GF-D8 (cell line): ENCODE measurements around the gene MS4A18.
"Not testable (repeated sequence)": the region's sequence is repeated elsewhere in the genome, so short reads cannot be mapped to it uniquely, and the experiment has no call there.

Experiments used
- DNase-seq: peaks from one replicate; lab custom pipeline; 2025; lab: John Stamatoyannopoulos, UW

MS4A18 gene

GRCh38 chr11:60739114-60739513 is 14.6 kb downstream of the MS4A18 start:
- no peak for DNase-seq

GRCh38 chr11:60740573-60740972 is 16.1 kb downstream of the MS4A18 start:
- no peak for DNase-seq

- no peak for DNase-seq
Observed at GRCh38 chr11:60741421-60741820, 16.9 kb downstream of the MS4A18 start.

GRCh38 chr11:60743058-60743457 is 18.5 kb downstream of the MS4A18 start:
- no peak for DNase-seq

- DNase-seq: no peak
Observed at GRCh38 chr11:60744114-60744513, 19.6 kb downstream of the MS4A18 start.

- no peak for DNase-seq
Observed at GRCh38 chr11:60747359-60747873, 22.9 kb downstream of the MS4A18 start.

- DNase-seq: no peak
Observed at GRCh38 chr11:60748225-60748624, 23.7 kb downstream of the MS4A18 start.

GRCh38 chr11:60748821-60749220 is 24.3 kb downstream of the MS4A18 start:
- no peak for DNase-seq

GRCh38 chr11:60750911-60751310 is 26.4 kb downstream of the MS4A18 start:
- no peak for DNase-seq

- DNase-seq: no peak
Observed at GRCh38 chr11:60753309-60753708, 28.8 kb downstream of the MS4A18 start.

- no peak for DNase-seq
Observed at GRCh38 chr11:60754887-60755286, 30.4 kb downstream of the MS4A18 start.

GRCh38 chr11:60756307-60757032 is 31.9 kb downstream of the MS4A18 start, which contains the start of gene MS4A15:
MS4A15 (plus strand) TSS chr11:60756867; CDS start chr11:60763734, 6,867 bp downstream.
- DNase-seq: no peak

- DNase-seq: no peak
Observed at GRCh38 chr11:60757231-60757800, 32.8 kb downstream of the MS4A18 start.

- not testable (repeated sequence) for DNase-seq
Observed at GRCh38 chr11:60758671-60759070, 34.2 kb downstream of the MS4A18 start.

GRCh38 chr11:60759438-60760225 is 35.1 kb downstream of the MS4A18 start:
- peak; percentile 12 for DNase-seq

- DNase-seq: no peak
Observed at GRCh38 chr11:60761436-60762190, 37.1 kb downstream of the MS4A18 start.

- DNase-seq: no peak
Observed at GRCh38 chr11:60762851-60763691, 38.6 kb downstream of the MS4A18 start.

GRCh38 chr11:60763692-60764369 is 39.3 kb downstream of the MS4A18 start:
- DNase-seq: no peak

GRCh38 chr11:60764879-60765278 is 40.4 kb downstream of the MS4A18 start:
- DNase-seq: no peak

GRCh38 chr11:60765355-60765754 is 40.8 kb downstream of the MS4A18 start:
- DNase-seq: no peak
